GM19467 (cell line): ENCODE measurements around the gene STAT2.
"Not testable (repeated sequence)": the region's sequence is repeated elsewhere in the genome, so short reads cannot be mapped to it uniquely, and the experiment has no call there.

Source experiments
- ATAC-seq: cut with Tn5 transposase; IDR thresholded peaks from one replicate; pipeline ENCODE4 v1.9.1; 2021; ENCODE audit warnings: mild to moderate bottlenecking, moderate library complexity; ENCODE audit not compliant: unreplicated experiment

STAT2 gene

GRCh38 chr12:56362130-56363059 is 2.5 kb upstream of the STAT2 start, which contains the start of gene APOF:
APOF (minus strand) TSS chr12:56362857; CDS start chr12:56362745, 112 bp downstream.
- no peak for ATAC-seq

GRCh38 chr12:56361487-56362129 is 1.7 kb upstream of the STAT2 start:
- ATAC-seq: no peak

DNA sequence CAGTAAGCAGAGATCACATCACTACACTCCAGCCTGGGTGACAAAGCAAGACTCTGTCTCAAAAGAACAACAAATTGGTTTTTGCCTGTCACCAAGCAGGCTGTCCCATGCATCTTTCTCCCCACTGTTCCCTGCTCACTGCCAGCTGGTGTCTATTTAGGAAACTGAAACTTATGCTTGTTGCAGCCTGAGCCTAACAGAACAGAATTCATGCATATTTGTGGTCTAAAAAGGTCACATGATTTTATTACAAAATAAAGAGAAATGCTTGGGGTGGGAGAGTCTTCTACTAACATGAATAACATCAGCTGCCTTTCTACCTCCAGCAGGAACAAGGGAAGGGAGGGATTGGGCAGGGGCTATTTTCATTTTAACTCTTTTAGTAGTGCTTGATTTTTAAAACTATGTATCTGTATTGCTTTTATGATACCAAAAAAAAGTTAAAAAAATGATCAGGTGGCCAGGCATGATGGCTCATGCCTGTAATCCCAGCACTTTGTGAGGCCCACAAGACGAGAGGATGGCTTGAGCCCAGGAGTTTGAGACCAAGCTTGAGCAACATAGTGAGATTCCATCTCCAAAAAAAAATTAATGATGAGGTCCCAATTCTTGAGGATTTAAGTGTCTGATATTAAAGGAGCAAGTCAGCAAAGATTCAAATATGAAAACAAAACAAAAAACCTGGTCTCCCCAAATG is 923 bp downstream of the STAT2 start:
- ATAC-seq: no peak

- no peak for ATAC-seq
Measured at GRCh38 chr12:56351325-56351724, 8.6 kb downstream of the STAT2 start.

DNA sequence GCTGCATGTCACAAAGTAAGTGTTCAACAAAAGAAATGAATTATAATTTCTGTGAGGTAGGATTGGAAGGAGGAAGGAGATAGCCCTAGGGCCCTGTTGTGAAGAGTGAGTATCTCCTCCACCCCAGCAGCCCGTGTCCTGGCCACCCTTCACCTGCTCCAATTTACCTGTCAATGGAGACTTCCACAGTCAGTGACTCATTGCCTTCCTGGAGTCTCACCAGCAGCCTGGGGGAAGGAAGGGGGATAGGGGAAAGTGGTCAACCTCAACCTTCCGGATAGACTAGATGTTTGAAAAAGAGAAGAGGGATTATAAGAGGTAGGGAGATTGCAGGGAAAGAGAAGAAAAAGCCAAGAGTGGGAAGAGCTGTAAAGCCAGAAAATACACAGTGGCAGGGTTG is 9.2 kb downstream of the STAT2 start:
- no peak for ATAC-seq

DNA sequence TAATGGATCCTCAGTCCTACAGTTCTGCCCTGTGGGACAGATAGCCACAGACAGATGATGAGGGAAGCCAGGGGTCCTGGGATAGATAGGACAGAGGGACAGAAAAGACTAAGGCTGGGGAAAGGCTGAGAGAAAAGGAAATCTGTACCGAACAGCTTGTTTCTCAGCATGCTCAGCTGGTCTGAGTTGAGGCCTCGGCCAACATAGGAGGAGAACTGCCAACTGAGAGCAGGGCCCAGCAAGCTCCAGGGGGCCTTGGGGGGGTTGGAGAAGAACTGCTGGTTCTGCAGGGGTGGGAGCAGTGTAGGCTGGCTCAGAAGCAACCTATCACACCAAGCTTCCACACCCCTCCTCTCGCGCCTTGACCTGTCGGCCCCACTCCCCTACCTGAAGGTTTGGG is 11.1 kb downstream of the STAT2 start:
- no peak for ATAC-seq

DNA sequence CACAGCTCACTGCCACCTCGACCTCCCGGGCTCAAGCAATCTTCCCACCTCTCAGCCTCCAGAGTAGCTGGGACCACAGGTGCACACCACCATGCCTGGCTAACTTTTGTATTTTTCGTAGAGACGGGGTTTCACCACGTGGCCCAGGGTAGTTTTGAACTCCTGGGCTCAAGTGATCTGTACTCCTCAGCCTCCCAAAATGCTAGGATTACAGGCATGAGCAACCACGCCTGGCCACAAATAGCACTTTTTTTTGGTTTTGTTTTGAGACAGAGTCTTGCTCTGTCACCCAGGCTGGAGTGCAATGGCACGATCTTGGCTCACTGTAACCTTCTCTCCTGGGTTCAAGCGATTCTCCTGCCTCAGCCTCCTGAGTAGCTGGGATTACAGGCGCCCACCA is 12.7 kb downstream of the STAT2 start:
- not testable (repeated sequence) for ATAC-seq

GRCh38 chr12:56346675-56347074 is 13.2 kb downstream of the STAT2 start:
- ATAC-seq: no peak

- not testable (repeated sequence) for ATAC-seq
Measured at GRCh38 chr12:56342290-56342689, 17.6 kb downstream of the STAT2 start.

GRCh38 chr12:56341616-56342015 is 18.3 kb downstream of the STAT2 start:
- no peak for ATAC-seq

GRCh38 chr12:56339158-56339422 is 20.8 kb downstream of the STAT2 start:
- ATAC-seq: no peak

DNA sequence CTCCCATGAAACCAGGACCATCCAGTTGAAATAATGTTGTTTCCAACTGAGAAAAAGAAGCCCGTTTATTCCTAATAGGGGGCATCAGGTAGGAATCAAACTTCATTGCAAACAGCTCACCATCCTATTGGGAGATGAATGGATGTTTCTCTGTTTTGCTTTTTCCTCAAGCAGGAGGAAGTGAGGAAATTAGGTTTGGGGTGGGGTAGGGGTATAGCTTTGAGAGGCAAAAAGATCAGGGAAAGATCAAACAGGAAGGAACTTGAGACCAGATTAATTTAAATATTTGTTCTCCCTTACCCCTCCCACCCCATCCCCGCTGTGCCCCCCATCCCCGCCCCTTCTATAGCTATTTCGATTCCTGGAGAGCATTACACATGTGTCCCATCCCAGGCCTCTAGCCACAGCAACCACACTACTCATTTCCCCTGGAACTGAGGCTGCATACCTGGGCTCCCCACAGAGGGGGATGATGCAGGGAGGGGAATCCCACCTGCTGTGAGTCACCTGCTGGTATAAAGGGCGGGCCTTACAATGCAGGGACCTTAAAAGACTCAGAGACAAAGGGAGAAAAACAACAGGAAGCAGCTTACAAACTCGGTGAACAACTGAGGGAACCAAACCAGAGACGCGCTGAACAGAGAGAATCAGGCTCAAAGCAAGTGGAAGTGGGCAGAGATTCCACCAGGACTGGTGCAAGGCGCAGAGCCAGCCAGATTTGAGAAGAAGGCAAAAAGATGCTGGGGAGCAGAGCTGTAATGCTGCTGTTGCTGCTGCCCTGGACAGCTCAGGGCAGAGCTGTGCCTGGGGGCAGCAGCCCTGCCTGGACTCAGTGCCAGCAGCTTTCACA is 21.4 kb downstream of the STAT2 start, which contains the start of gene IL23A:
IL23A (plus strand) TSS at position 577 of the 850 bp plus-strand sequence; CDS start at position 738, 161 bp downstream.
- no peak for ATAC-seq

DNA sequence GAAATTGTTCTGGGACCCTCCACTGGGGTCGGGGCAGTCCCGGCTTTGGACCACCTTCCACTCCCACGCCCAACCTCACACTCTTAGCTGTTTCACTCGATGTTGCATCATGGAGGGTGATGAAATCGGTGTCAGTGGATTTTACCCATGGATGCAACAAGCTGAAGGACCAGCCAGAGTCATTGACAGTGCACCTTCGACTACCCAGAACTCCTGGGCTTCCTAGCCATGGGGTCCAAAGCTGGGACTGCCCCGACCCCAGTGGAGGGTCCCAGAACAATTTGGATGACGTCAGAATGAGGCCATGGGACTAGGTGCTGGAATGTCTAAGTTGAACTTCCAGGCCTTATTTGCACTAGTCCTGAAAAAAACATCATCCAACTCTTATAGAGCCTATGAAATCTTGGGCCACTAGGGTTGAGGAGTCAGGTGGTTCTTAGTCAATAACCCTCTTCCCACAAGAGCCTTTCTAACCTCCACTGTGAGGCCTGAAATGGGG is 22.1 kb downstream of the STAT2 start:
- no peak for ATAC-seq

DNA sequence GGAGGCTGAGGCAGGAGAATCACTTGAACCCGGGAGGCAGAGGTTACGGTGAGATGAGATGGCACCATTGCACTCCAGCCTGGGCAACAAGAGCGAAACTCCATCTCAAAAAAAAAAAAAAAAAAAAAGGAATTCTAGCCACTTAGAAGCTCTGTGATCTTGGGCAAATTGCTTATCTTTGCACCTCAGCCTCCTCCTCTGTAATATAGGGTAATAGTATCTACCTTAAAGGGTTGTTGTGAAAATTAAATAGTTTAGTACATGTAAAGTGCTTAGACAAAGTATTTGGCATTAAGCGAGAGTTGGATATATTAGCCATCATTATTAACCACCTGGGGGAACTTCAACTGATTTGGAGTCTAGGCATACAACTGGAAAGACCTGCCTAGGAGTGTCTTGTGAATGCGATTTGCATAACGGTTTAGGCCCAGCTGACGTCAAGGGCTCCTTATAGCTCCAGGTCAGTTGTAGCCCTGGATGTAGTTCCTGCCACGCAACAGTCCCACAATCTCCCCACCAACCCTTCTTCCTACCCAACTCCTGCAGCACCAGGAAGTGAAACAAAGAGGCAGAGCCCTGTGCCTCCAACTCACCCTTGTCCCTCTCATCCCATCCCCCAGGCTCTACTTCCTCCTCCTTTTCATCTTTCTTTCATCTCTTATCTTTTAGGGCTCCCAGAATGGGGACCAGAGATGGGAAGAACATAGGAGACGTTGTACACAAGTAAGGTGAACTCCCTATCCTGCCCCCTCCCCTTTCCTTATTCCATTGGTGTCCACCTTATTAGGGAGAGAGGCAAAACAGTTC is 23.3 kb downstream of the STAT2 start:
- ATAC-seq: no peak

DNA sequence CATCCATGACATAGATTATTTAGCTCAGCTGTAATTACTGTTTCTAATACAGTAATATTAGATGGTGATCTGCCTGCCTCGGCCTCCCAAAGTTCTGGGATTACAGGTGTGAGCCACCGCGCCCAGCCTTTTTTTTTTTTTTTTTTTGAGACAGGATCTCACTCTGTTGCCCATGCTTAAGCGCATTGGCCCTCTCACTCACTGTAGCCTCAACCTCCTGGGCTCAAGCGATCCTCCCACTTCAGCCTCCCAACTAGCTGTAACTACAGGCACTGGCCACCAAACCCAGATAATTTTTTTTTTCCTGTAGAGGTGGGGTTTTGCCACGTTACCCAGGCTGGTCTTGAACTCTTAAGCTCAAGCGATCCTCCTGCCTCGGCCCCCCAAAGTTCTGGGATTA is 24.4 kb downstream of the STAT2 start:
- ATAC-seq: not testable (repeated sequence)

GRCh38 chr12:56334490-56334793 is 25.5 kb downstream of the STAT2 start:
- no peak for ATAC-seq

GRCh38 chr12:56333679-56334489 is 26.0 kb downstream of the STAT2 start, which contains the start of gene PAN2:
PAN2 (minus strand) TSS chr12:56334000; CDS start chr12:56333094, 906 bp downstream.
- ATAC-seq: peak; percentile 95

GRCh38 chr12:56333197-56333678 is 26.7 kb downstream of the STAT2 start:
- no peak for ATAC-seq
